Measurements from ENCODE around the gene NANOS3. TPM values are rescaled to one million over a fixed set of nuclear protein-coding genes. Genes with fewer than 3 reads are reported as not detected.

NANOS3 gene
- total and polyA plus RNA-seq, 9 donors: 0.71 to 3.4 (median 1.4) TPM

GRCh38 chr19:13866463-13867046, 10.4 kb upstream of the NANOS3 start:
- peaks cover 40% of the 10 kb centered on the region for H3K4me1 ChIP-seq (ENCODE audit: control insufficient read depth, insufficient read depth, low read length)
- no peaks in the 10 kb centered on the region for H3K9me3 ChIP-seq (replicated peaks; ENCODE audit: control insufficient read depth, low read depth, low read length)
- peak overlapping the region; percentile 76 for H3K27ac ChIP-seq (ENCODE audit: low read length)
- no peaks in the 10 kb centered on the region for H3K36me3 ChIP-seq (ENCODE audit: control insufficient read depth, insufficient read depth, low read length)
- H3K4me3 ChIP-seq (ENCODE audit: low read length): peak overlapping the region; percentile 59
- DNase-seq: peak; percentile 28
- 65% methylated on average over 10 of the region's 15 CpGs for WGBS (ENCODE audit: insufficient coverage)
- H3K27me3 ChIP-seq (ENCODE audit: control insufficient read depth, insufficient read depth, low read length): no peaks in the 10 kb centered on the region

GRCh38 chr19:13868663-13869062, 8.3 kb upstream of the NANOS3 start:
- Histone ChIP-seq H3K27me3 (ENCODE audit: control insufficient read depth, insufficient read depth, low read length) (no peaks in the 10 kb centered on the region), H3K4me3 (ENCODE audit: low read length) (no peak overlapping the region), H3K4me1 (ENCODE audit: control insufficient read depth, insufficient read depth, low read length) (peaks cover 37% of the 10 kb centered on the region), H3K36me3 (ENCODE audit: control insufficient read depth, insufficient read depth, low read length) (no peaks in the 10 kb centered on the region), H3K9me3 (replicated peaks; ENCODE audit: control insufficient read depth, low read depth, low read length) (no peaks in the 10 kb centered on the region), H3K27ac (ENCODE audit: low read length) (no peak overlapping the region)
- no peak for DNase-seq
- WGBS (ENCODE audit: insufficient coverage): 65% methylated on average over 2 of the region's 4 CpGs

GRCh38 chr19:13869281-13869680, 7.7 kb upstream of the NANOS3 start:
- Histone ChIP-seq H3K4me1 (ENCODE audit: control insufficient read depth, insufficient read depth, low read length) (peaks cover 36% of the 10 kb centered on the region), H3K9me3 (replicated peaks; ENCODE audit: control insufficient read depth, low read depth, low read length) (no peaks in the 10 kb centered on the region), H3K36me3 (ENCODE audit: control insufficient read depth, insufficient read depth, low read length) (no peaks in the 10 kb centered on the region), H3K27ac (ENCODE audit: low read length) (no peak overlapping the region), H3K27me3 (ENCODE audit: control insufficient read depth, insufficient read depth, low read length) (no peaks in the 10 kb centered on the region), H3K4me3 (ENCODE audit: low read length) (no peak overlapping the region)
- DNase-seq: peak; percentile 61
- WGBS (ENCODE audit: insufficient coverage): 30% methylated on average over 10 of the region's 13 CpGs

DNA sequence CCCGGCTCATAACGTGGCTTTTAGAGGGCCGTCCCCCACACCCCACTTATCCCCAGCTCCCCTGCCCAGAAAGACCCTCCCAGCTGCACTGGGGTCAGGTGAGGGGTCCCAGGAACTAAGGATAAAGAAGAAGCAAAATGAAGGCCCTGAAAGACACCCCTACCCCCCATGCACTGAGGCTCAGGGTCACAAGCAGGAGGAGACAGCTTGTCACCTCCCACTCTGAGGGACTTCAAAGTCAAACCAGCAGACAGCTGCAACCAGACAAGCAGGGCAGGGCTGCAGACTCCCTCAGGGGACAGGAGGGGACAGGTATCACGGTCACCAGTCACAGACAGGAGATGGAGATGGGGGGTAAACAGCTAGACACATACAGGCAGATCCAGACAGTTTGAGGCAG, 6.1 kb upstream of the NANOS3 start:
- no peaks in the 10 kb centered on the region for H3K36me3 ChIP-seq (ENCODE audit: control insufficient read depth, insufficient read depth, low read length)
- H3K9me3 ChIP-seq (replicated peaks; ENCODE audit: control insufficient read depth, low read depth, low read length): no peaks in the 10 kb centered on the region
- no peak overlapping the region for H3K27ac ChIP-seq (ENCODE audit: low read length)
- peaks cover 32% of the 10 kb centered on the region for H3K4me1 ChIP-seq (ENCODE audit: control insufficient read depth, insufficient read depth, low read length)
- DNase-seq: no peak
- H3K27me3 ChIP-seq (ENCODE audit: control insufficient read depth, insufficient read depth, low read length): no peaks in the 10 kb centered on the region
- 71% methylated on average over 1 of the region's 4 CpGs for WGBS (ENCODE audit: insufficient coverage)
- no peak overlapping the region for H3K4me3 ChIP-seq (ENCODE audit: low read length)

- no peak for DNase-seq
- H3K4me3 ChIP-seq (ENCODE audit: low read length): peak overlapping the region; percentile 34
- H3K27ac ChIP-seq (ENCODE audit: low read length): no peak overlapping the region
- H3K9me3 ChIP-seq (replicated peaks; ENCODE audit: control insufficient read depth, low read depth, low read length): no peaks in the 10 kb centered on the region
- peaks cover 23% of the 10 kb centered on the region for H3K4me1 ChIP-seq (ENCODE audit: control insufficient read depth, insufficient read depth, low read length)
- H3K27me3 ChIP-seq (ENCODE audit: control insufficient read depth, insufficient read depth, low read length): no peaks in the 10 kb centered on the region
- no CpG with 5 or more reads among the region's 5 CpGs for WGBS (ENCODE audit: insufficient coverage)
- no peaks in the 10 kb centered on the region for H3K36me3 ChIP-seq (ENCODE audit: control insufficient read depth, insufficient read depth, low read length)
Measured at GRCh38 chr19:13872339-13872694, 4.6 kb upstream of the NANOS3 start.

GRCh38 chr19:13872695-13873389, 4.1 kb upstream of the NANOS3 start:
- H3K36me3 ChIP-seq (ENCODE audit: control insufficient read depth, insufficient read depth, low read length): peaks cover 3% of the 10 kb centered on the region
- H3K27ac ChIP-seq (ENCODE audit: low read length): no peak overlapping the region
- H3K4me1 ChIP-seq (ENCODE audit: control insufficient read depth, insufficient read depth, low read length): peaks cover 23% of the 10 kb centered on the region
- H3K27me3 ChIP-seq (ENCODE audit: control insufficient read depth, insufficient read depth, low read length): no peaks in the 10 kb centered on the region
- WGBS (ENCODE audit: insufficient coverage): 2% methylated on average over 33 of the region's 45 CpGs
- peak; percentile 53 for DNase-seq
- H3K4me3 ChIP-seq (ENCODE audit: low read length): peak overlapping the region; percentile 34
- no peaks in the 10 kb centered on the region for H3K9me3 ChIP-seq (replicated peaks; ENCODE audit: control insufficient read depth, low read depth, low read length)

DNA sequence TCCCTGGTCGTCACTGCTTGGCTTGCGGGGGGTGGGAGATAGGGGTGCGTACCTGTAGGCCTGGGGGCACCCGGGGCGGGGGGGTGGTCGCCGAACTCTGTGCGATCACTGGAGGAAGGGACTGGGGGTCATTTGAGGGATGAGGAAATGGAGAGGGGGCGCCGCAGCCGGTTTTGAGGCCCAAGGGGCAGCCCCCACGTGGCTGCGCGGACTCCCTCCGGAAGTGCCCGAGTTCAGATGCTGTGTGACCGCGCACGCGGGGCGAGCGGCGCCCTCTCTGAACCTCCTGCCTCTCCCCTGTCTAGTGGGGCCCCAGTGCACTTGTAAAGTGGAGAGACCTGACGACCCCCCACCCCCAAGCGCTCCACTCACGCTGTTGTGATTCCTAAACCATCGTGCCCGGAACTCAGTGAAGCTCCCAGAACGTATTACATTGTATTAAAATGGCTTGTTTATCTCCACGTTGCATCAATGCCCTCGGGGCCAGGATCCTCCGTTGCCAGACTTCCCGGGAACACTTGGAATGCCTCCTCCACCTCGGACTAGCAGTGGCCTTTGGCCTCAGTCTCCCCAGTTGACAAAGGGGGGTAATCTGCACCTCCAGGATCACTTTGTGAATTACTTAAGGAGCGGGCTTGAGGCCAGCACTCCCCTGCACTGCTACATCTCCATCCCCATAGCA, 3.0 kb upstream of the NANOS3 start:
- DNase-seq: no peak
- H3K4me1 ChIP-seq (ENCODE audit: control insufficient read depth, insufficient read depth, low read length): peaks cover 18% of the 10 kb centered on the region
- no peaks in the 10 kb centered on the region for H3K27me3 ChIP-seq (ENCODE audit: control insufficient read depth, insufficient read depth, low read length)
- H3K9me3 ChIP-seq (replicated peaks; ENCODE audit: control insufficient read depth, low read depth, low read length): no peaks in the 10 kb centered on the region
- H3K27ac ChIP-seq (ENCODE audit: low read length): no peak overlapping the region
- no peak overlapping the region for H3K4me3 ChIP-seq (ENCODE audit: low read length)
- peaks cover 3% of the 10 kb centered on the region for H3K36me3 ChIP-seq (ENCODE audit: control insufficient read depth, insufficient read depth, low read length)
- WGBS (ENCODE audit: insufficient coverage): 26% methylated on average over 19 of the region's 35 CpGs

- Histone ChIP-seq H3K27ac (ENCODE audit: low read length) (no peak overlapping the region), H3K27me3 (ENCODE audit: control insufficient read depth, insufficient read depth, low read length) (no peaks in the 10 kb centered on the region), H3K9me3 (replicated peaks; ENCODE audit: control insufficient read depth, low read depth, low read length) (no peaks in the 10 kb centered on the region), H3K4me3 (ENCODE audit: low read length) (no peak overlapping the region), H3K4me1 (ENCODE audit: control insufficient read depth, insufficient read depth, low read length) (peaks cover 27% of the 10 kb centered on the region), H3K36me3 (ENCODE audit: control insufficient read depth, insufficient read depth, low read length) (peaks cover 3% of the 10 kb centered on the region)
- DNase-seq: no peak
- WGBS (ENCODE audit: insufficient coverage): no CpG with 5 or more reads among the region's 5 CpGs
Measured at GRCh38 chr19:13875824-13876223, 1.1 kb upstream of the NANOS3 start.

DNA sequence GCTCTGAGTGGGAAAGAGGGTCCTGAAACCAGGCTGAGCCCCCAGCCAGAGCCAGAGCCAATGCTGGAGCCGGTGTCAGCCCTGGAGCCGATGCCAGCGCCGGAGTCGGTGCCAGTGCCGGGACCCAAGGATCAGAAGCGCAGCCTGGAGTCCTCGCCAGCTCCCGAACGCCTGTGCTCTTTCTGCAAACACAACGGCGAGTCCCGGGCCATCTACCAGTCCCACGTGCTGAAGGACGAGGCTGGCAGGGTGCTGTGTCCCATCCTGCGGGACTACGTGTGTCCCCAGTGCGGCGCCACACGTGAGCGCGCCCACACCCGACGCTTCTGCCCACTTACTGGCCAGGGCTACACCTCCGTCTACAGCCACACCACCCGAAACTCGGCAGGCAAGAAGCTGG, 369 bp downstream of the NANOS3 start:
- 84% methylated on average over 27 of the region's 27 CpGs for WGBS (ENCODE audit: insufficient coverage)
- Histone ChIP-seq H3K27me3 (ENCODE audit: control insufficient read depth, insufficient read depth, low read length) (no peaks in the 10 kb centered on the region), H3K9me3 (replicated peaks; ENCODE audit: control insufficient read depth, low read depth, low read length) (no peaks in the 10 kb centered on the region), H3K4me3 (ENCODE audit: low read length) (no peak overlapping the region), H3K27ac (ENCODE audit: low read length) (no peak overlapping the region), H3K4me1 (ENCODE audit: control insufficient read depth, insufficient read depth, low read length) (peaks cover 34% of the 10 kb centered on the region), H3K36me3 (ENCODE audit: control insufficient read depth, insufficient read depth, low read length) (peaks cover 3% of the 10 kb centered on the region)
- DNase-seq: no peak
